Left lung (tissue), 10 donors: Measurements from ENCODE around the gene EXPH5. TPM values are rescaled to one million over a fixed set of nuclear protein-coding genes. Genes with fewer than 3 reads are reported as not detected.

Experiments used
- ATAC-seq: fragments of 200-7000 bp; cut with Tn5 transposase; one replicate; pipeline ENCODE4 v1.9.1; 2020; ENCODE audit warnings: moderate library complexity
- DNase-seq, 4 donors: peaks; one replicate each; pipeline ENCODE4 v3.0.0-alpha.2; 2013 to 2020
- H3K27ac ChIP-seq, 2 donors: fragments of 200-600 bp; sonication (generic) in 1 of 2; one replicate each; pipeline versions ENCODE4 v1.5.0 to v1.8.0; 2020 to 2021
- H3K27me3 ChIP-seq, 2 donors: fragments of 200-600 bp; sonication (generic) in 1 of 2; one replicate each; pipeline versions ENCODE4 v1.5.0 to v1.8.0; 2020 to 2021
- H3K36me3 ChIP-seq, 2 donors: fragments of 200-600 bp; sonication (generic) in 1 of 2; one replicate each; pipeline versions ENCODE4 v1.5.0 to v1.8.0; 2020 to 2021
- H3K4me1 ChIP-seq, 2 donors: fragments of 200-600 bp; one replicate each; pipeline ENCODE4 v1.8.0; 2021
- H3K4me3 ChIP-seq, 2 donors: fragments of 200-600 bp; sonication (generic) in 1 of 2; one replicate each; pipeline versions ENCODE4 v1.5.0 to v1.8.0; 2020 to 2021; ENCODE audit warnings: mild to moderate bottlenecking in 1 of 2
- H3K9me3 ChIP-seq, 2 donors: fragments of 200-600 bp; sonication (generic) in 1 of 2; one replicate each; pipeline versions ENCODE4 v1.5.0 to v1.8.0; 2020 to 2021
- CTCF ChIP-seq, 2 donors: fragments of 200-600 bp; sonication (generic) in 1 of 2; IDR thresholded peaks; one replicate each; pipeline versions ENCODE4 v1.5.0 to v1.8.0; 2021; ENCODE audit warnings: antibody characterized with exemption in 2 of 2
- intact Hi-C, 2 donors: fragments of 100-400 bp; cut with DNase I; formaldehyde crosslinking; loops; one replicate each; pipeline versions ENCODE4 v1.11.2 to v1.14.2; 2022
- polyA plus RNA-seq, 6 donors: library from polyadenylated mRNA; unstranded; fragments of 120-200 nt; gene quantifications; one replicate each; pipeline ENCODE4 v1.2.1, GENCODE V29; 2013; ENCODE audit not compliant: insufficient read length in 6 of 6
- total RNA-seq, 2 donors: library from RNA; stranded (reverse); fragmentation: NEBNext Ultra II Directional; extraction: Animal tissue kit (Norgen Biotek cat#: 25700); gene quantifications; one replicate each; pipeline ENCODE4 v1.2.1, GENCODE V29; 2021
- donor health status: DM: no; HTN: yes; CAD: no.
- donor health status: DM: no; HTN: no; CAD: no.

Gene EXPH5
- total and polyA plus RNA-seq, 8 donors = 7.4 to 31.7 (median 9.6) TPM

DNA sequence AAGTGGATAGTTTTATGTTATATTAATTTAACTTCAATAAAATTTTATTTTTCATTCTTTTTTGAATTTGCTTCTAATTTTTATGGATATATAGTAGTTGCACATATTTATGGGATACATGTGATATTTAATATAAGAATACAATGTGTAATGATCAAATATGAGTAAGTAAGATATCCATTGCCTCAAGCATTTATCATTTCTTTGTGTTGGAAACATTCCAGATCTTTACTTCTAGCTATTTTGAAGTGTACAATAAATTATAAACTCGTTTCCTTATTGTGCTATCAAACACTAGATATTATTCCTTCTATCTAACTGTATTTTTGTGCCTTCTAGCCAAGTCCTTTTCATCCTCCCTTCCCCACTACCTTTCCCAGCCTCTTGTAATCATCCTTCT is 17.0 kb downstream of the EXPH5 start:
- H3K36me3 ChIP-seq = no peaks in the 10 kb centered on the region
- H3K27ac ChIP-seq = no peak overlapping the region
- TF ChIP-seq CTCF (IDR thresholded peaks at IDR 0.05) = no peak
- no peaks in the 10 kb centered on the region for H3K4me1 ChIP-seq
- intact Hi-C loops = no loop called here
- no peak for DNase-seq
- H3K4me3 ChIP-seq = no peak overlapping the region
- no peaks in the 10 kb centered on the region for H3K9me3 ChIP-seq
- H3K27me3 ChIP-seq = no peaks in the 10 kb centered on the region
- no peak for ATAC-seq

GRCh38 chr11:108574675-108575074 is 18.9 kb downstream of the EXPH5 start:
- Histone ChIP-seq H3K36me3 (no peaks in the 10 kb centered on the region), H3K4me3 (no peak overlapping the region), H3K27me3 (no peaks in the 10 kb centered on the region), H3K4me1 (no peaks in the 10 kb centered on the region), H3K27ac (no peak overlapping the region), H3K9me3 (no peaks in the 10 kb centered on the region)
- no peak for TF ChIP-seq CTCF (IDR thresholded peaks at IDR 0.05)
- DNase-seq (no peak), ATAC-seq (no peak)
- intact Hi-C loops = no loop called here

DNA sequence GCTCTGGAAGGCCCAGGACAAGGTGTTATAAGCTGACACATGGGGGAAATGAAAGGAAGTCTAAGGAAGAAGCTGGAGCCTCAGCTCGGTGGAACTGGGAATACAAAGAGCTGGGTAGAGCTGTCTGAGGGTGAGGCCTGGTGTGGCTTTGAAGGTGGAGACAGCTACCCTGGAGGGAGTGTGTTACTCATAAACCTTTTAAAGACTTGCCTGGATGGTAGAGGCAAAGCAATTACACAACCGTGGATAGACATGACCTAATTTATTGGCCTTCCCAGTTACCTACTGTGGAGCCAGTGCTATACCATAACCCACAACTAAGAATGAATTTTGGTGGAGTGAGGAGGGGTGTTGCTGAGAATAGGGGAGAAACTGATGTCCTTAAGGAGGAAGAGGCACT is 22.6 kb downstream of the EXPH5 start:
- intact Hi-C loops = no loop called here
- H3K9me3 ChIP-seq = no peaks in the 10 kb centered on the region
- H3K36me3 ChIP-seq = no peaks in the 10 kb centered on the region
- DNase-seq (no peak), ATAC-seq (peak; percentile 21)
- H3K4me1 ChIP-seq = no peaks in the 10 kb centered on the region
- no peak for TF ChIP-seq CTCF (IDR thresholded peaks at IDR 0.05)
- no peaks in the 10 kb centered on the region for H3K27me3 ChIP-seq
- H3K27ac ChIP-seq = no peak overlapping the region
- H3K4me3 ChIP-seq = no peak overlapping the region

- Histone ChIP-seq H3K4me3 (no peak overlapping the region), H3K27ac (no peak overlapping the region), H3K9me3 (no peaks in the 10 kb centered on the region), H3K27me3 (no peaks in the 10 kb centered on the region), H3K36me3 (no peaks in the 10 kb centered on the region), H3K4me1 (no peaks in the 10 kb centered on the region)
- DNase-seq (no peak), ATAC-seq (no peak)
- intact Hi-C loops = no loop called here
- TF ChIP-seq CTCF (IDR thresholded peaks at IDR 0.05) = no peak
These were observed 23.7 kb downstream of the EXPH5 start for GRCh38 chr11:108569896-108570295.

- no peak for TF ChIP-seq CTCF (IDR thresholded peaks at IDR 0.05)
- Histone ChIP-seq H3K27ac (no peak overlapping the region), H3K36me3 (no peaks in the 10 kb centered on the region), H3K9me3 (no peaks in the 10 kb centered on the region), H3K27me3 (no peaks in the 10 kb centered on the region), H3K4me3 (no peak overlapping the region), H3K4me1 (no peaks in the 10 kb centered on the region)
- DNase-seq (no peak), ATAC-seq (no peak)
- intact Hi-C loops = no loop called here
These were observed 25.2 kb downstream of the EXPH5 start for GRCh38 chr11:108568195-108568858.
